DMS 273 treated with DMSO at 0.1 percent for 48 hours (cell line): ENCODE measurements around the gene PNPLA2.

Experiments used
- DNase-seq: peaks from one replicate; lab custom pipeline; 2025; lab: John Stamatoyannopoulos, UW

Gene PNPLA2

GRCh38 chr11:831118-831864 is 12.6 kb downstream of the PNPLA2 start:
- no peak for DNase-seq

- DNase-seq = no peak
Measured at GRCh38 chr11:831961-832528, 13.3 kb downstream of the PNPLA2 start.

GRCh38 chr11:832529-833113 is 13.9 kb downstream of the PNPLA2 start, which contains the start of gene CD151:
CD151 (plus strand) TSS chr11:832952; CDS start chr11:836070, 3,118 bp downstream.
- no peak for DNase-seq

- DNase-seq = no peak
Measured at GRCh38 chr11:833114-833791, 14.5 kb downstream of the PNPLA2 start.

- no peak for DNase-seq
Measured at GRCh38 chr11:833849-834311, 15.2 kb downstream of the PNPLA2 start.

- no peak for DNase-seq
Measured at GRCh38 chr11:834371-835316, 15.9 kb downstream of the PNPLA2 start.

GRCh38 chr11:836274-836673 is 17.6 kb downstream of the PNPLA2 start:
- no peak for DNase-seq

GRCh38 chr11:836700-837099 is 18.0 kb downstream of the PNPLA2 start:
- no peak for DNase-seq

GRCh38 chr11:837189-837989 is 18.7 kb downstream of the PNPLA2 start:
- DNase-seq = no peak

GRCh38 chr11:837990-838307 is 19.2 kb downstream of the PNPLA2 start:
- DNase-seq = no peak

GRCh38 chr11:838441-839279 is 19.9 kb downstream of the PNPLA2 start:
- peak; percentile 74 for DNase-seq

GRCh38 chr11:839280-839623 is 20.5 kb downstream of the PNPLA2 start:
- DNase-seq = no peak

GRCh38 chr11:839875-840617 is 21.3 kb downstream of the PNPLA2 start:
- DNase-seq = no peak

- DNase-seq = no peak
Measured at GRCh38 chr11:841981-842369, 23.3 kb downstream of the PNPLA2 start.

- peak; percentile 9 for DNase-seq
Measured at GRCh38 chr11:842370-843002, 23.8 kb downstream of the PNPLA2 start, which contains the start of the genes POLR2L and TSPAN4. POLR2L (minus strand) TSS chr11:842529; CDS start chr11:842508, 21 bp downstream. TSPAN4 (plus strand) TSS chr11:842852; CDS start chr11:850305, 7,453 bp downstream.

- no peak for DNase-seq
Measured at GRCh38 chr11:843086-843734, 24.5 kb downstream of the PNPLA2 start.

- DNase-seq = no peak
Measured at GRCh38 chr11:843818-844692, 25.3 kb downstream of the PNPLA2 start.
